ENCODE results near the gene PPY.

DNA sequence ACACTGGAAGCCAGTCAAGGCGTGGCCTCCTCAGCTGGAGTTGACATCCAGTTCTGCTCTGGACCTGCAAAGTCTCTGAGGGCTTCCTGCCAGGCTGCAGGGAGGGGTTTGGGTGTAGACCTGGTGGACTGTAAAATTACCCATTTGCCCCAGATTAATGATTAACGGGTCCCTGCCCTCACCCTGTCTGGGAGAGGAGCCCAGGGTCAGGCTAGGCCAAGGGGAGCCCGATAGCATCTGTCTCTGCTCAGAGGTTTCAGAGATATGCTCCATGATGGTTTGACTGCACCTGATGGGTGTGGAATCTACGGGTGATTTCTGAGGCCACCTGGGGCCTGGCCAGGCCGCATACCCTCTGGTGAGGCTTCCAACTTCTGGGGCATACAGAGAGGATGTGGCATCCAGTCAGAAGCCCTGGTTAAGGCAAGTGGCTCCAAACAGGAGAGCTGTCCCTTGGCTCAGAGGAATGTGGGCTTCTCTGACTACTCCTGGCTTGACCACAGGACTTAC, 11.2 kb downstream of the PPY start:
- TF ChIP-seq EZH2 (IDR thresholded peaks at IDR 0.05; ENCODE audit: borderline replicate concordance, low read length), result no peak
- TF ChIP-seq, protein P1, sequence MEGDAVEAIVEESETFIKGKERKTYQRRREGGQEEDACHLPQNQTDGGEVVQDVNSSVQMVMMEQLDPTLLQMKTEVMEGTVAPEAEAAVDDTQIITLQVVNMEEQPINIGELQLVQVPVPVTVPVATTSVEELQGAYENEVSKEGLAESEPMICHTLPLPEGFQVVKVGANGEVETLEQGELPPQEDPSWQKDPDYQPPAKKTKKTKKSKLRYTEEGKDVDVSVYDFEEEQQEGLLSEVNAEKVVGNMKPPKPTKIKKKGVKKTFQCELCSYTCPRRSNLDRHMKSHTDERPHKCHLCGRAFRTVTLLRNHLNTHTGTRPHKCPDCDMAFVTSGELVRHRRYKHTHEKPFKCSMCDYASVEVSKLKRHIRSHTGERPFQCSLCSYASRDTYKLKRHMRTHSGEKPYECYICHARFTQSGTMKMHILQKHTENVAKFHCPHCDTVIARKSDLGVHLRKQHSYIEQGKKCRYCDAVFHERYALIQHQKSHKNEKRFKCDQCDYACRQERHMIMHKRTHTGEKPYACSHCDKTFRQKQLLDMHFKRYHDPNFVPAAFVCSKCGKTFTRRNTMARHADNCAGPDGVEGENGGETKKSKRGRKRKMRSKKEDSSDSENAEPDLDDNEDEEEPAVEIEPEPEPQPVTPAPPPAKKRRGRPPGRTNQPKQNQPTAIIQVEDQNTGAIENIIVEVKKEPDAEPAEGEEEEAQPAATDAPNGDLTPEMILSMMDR (IDR thresholded peaks at IDR 0.05; ENCODE audit: low read length), result no peak
